ENCODE measurements around the gene C6orf52.

Gene C6orf52

GRCh38 chr6:10733151-10733715 lies 38.8 kb upstream of the C6orf52 start:
- in situ Hi-C loops (cut with MboI; ENCODE audit: low sequenced_read_pairs, unreplicated experiment), result no loop called here
- TF ChIP-seq CTCF (IDR thresholded peaks at IDR 0.05; ENCODE audit: borderline replicate concordance, control extremely low read depth, extremely low read depth, insufficient read depth, missing control alignments), result no peak
- no peak for DNase-seq (ENCODE audit: low spot score)

- no peak for TF ChIP-seq CTCF (IDR thresholded peaks at IDR 0.05; ENCODE audit: borderline replicate concordance, control extremely low read depth, extremely low read depth, insufficient read depth, missing control alignments)
- DNase-seq (ENCODE audit: low spot score), result no peak
- in situ Hi-C loops (cut with MboI; ENCODE audit: low sequenced_read_pairs, unreplicated experiment), result no loop called here
These were observed 35.8 kb upstream of the C6orf52 start for GRCh38 chr6:10730254-10730653.

GRCh38 chr6:10725716-10726115 lies 31.3 kb upstream of the C6orf52 start:
- DNase-seq (ENCODE audit: low spot score), result no peak
- TF ChIP-seq CTCF (IDR thresholded peaks at IDR 0.05; ENCODE audit: borderline replicate concordance, control extremely low read depth, extremely low read depth, insufficient read depth, missing control alignments), result no peak
- in situ Hi-C loops (cut with MboI; ENCODE audit: low sequenced_read_pairs, unreplicated experiment), result no loop called here

GRCh38 chr6:10725044-10725443 lies 30.6 kb upstream of the C6orf52 start:
- DNase-seq (ENCODE audit: low spot score), result no peak
- no peak for TF ChIP-seq CTCF (IDR thresholded peaks at IDR 0.05; ENCODE audit: borderline replicate concordance, control extremely low read depth, extremely low read depth, insufficient read depth, missing control alignments)
- in situ Hi-C loops (cut with MboI; ENCODE audit: low sequenced_read_pairs, unreplicated experiment), result no loop called here

GRCh38 chr6:10723567-10723881 lies 29.1 kb upstream of the C6orf52 start:
- TF ChIP-seq CTCF (IDR thresholded peaks at IDR 0.05; ENCODE audit: borderline replicate concordance, control extremely low read depth, extremely low read depth, insufficient read depth, missing control alignments), result no peak
- in situ Hi-C loops (cut with MboI; ENCODE audit: low sequenced_read_pairs, unreplicated experiment), result no loop called here
- DNase-seq (ENCODE audit: low spot score), result no peak

GRCh38 chr6:10722820-10723566 lies 28.6 kb upstream of the C6orf52 start, which contains the start of gene TMEM14C:
Gene TMEM14C (plus strand): TSS chr6:10723070. CDS start chr6:10724614, 1,544 bp downstream.
- in situ Hi-C loops (cut with MboI; ENCODE audit: low sequenced_read_pairs, unreplicated experiment), result no loop called here
- TF ChIP-seq CTCF (IDR thresholded peaks at IDR 0.05; ENCODE audit: borderline replicate concordance, control extremely low read depth, extremely low read depth, insufficient read depth, missing control alignments), result no peak

More at GRCh38 chr6:10722820-10723566, 28.6 kb upstream of the C6orf52 start, which contains the start of gene TMEM14C:
- peak; percentile 98 for DNase-seq (ENCODE audit: low spot score)

Data from GM13976 (cell line).